Ovary (tissue), 3 donors: ENCODE results near the gene CNOT3.

Source experiments
- CTCF ChIP-seq, 3 donors: fragments of 450-650 bp in 2 of 3; fragments of 200-600 bp in 1 of 3; IDR thresholded peaks; one replicate each; pipeline versions ENCODE4 v1.5.1 to v1.8.0; 2016 to 2022; ENCODE audit warnings: antibody characterized with exemption in 3 of 3, mild to moderate bottlenecking in 1 of 3
- POLR2A ChIP-seq: fragments of 450-650 bp; IDR thresholded peaks from one replicate; pipeline ENCODE4 v1.6.1; 2017; ENCODE audit warnings: antibody characterized with exemption, mild to moderate bottlenecking, moderate library complexity
- donor health status: DM: no; HTN: no; CAD: no.

- no peak for TF ChIP-seq POLR2A
- TF ChIP-seq CTCF (IDR thresholded peaks at IDR 0.05): no peak
These were observed 8.6 kb upstream of the CNOT3 start for GRCh38 chr19:54128796-54129616.
